Endothelial cell of umbilical vein (primary cell): ENCODE data around the gene C2orf76. TPM values are rescaled to one million over a fixed set of nuclear protein-coding genes. Genes with fewer than 3 reads are reported as not detected.

ENCODE experiments used
- BruUV-seq: library from RNA; stranded (reverse); fragments of 400-500 nt; replicated peaks from 2 replicates; lab custom pipeline; 2021; lab: Mats Ljungman, UMichigan
- CTCF ChIA-PET: fragments of 300-600, 350-600 bp; sonication (Branson Sonifier 250); formaldehyde crosslinking; loops from one replicate; lab custom pipeline; 2021; ENCODE audit warnings: antibody characterized with exemption, inconsistent platforms; lab: Charles Lee
- POLR2A ChIA-PET: fragments of 300-600, 350-600 bp; sonication (Branson Sonifier 250); formaldehyde crosslinking; loops from one replicate; lab custom pipeline; 2021; ENCODE audit warnings: antibody characterized with exemption, inconsistent platforms; lab: Charles Lee
- DNase-seq: peaks from one replicate; pipeline ENCODE4 v3.0.0-alpha.2; 2011; ENCODE audit warnings: low read depth, low spot score
- FAIRE-seq: peaks from 2 replicates; lab custom pipeline; 2011; peaks lifted over from hg19 to GRCh38; lab: Jason Lieb, UNC
- H2AFZ ChIP-seq: 2 replicates; pipeline ENCODE4 v1.6.0; 2012; ENCODE audit warnings: low read depth, low read length, control low read depth, inconsistent platforms
- H3K27ac ChIP-seq: 2 replicates; pipeline ENCODE4 v1.5.1; 2011; ENCODE audit warnings: low read depth, mild to moderate bottlenecking, control low read depth, low read length, moderate library complexity; ENCODE audit not compliant: insufficient read depth
- H3K27me3 ChIP-seq, 2 experiments: 2 replicates each; pipeline versions ENCODE4 v1.6.0 to v1.6.1; 2011; ENCODE audit warnings: low read length in 2 of 2, mixed read lengths in 1 of 2; ENCODE audit not compliant: control insufficient read depth in 2 of 2, insufficient read depth in 2 of 2
- H3K36me3 ChIP-seq, 2 experiments: 2 replicates in 1 of 2; 3 replicates in 1 of 2; pipeline ENCODE4 v1.5.1; 2011; ENCODE audit warnings: low read length in 2 of 2, mild to moderate bottlenecking in 1 of 2, moderate library complexity in 1 of 2; ENCODE audit not compliant: control insufficient read depth in 2 of 2, insufficient read depth in 2 of 2; ENCODE audit errors: extremely low read depth in 1 of 2
- H3K4me1 ChIP-seq: 3 replicates; pipeline ENCODE4 v1.5.1; 2011; ENCODE audit warnings: mild to moderate bottlenecking, low read length; ENCODE audit not compliant: control insufficient read depth, insufficient read depth; ENCODE audit errors: extremely low read depth
- H3K4me2 ChIP-seq: 2 replicates; pipeline ENCODE4 v1.6.1; 2011; ENCODE audit warnings: low read length, control low read depth, mixed read lengths; ENCODE audit not compliant: insufficient read depth
- H3K4me3 ChIP-seq, 3 experiments: fragments of 200-600 bp in 1 of 3; sonication (generic), shearing (Covaris generic) in 1 of 3; replicated peaks in 1 of 3; 2 replicates each; pipeline ENCODE4 v1.5.1; 2011 to 2016; ENCODE audit warnings: control low read depth in 3 of 3, low read length in 3 of 3, mild to moderate bottlenecking in 2 of 3, inconsistent platforms in 1 of 3, low read depth in 1 of 3, moderate library complexity in 1 of 3; ENCODE audit not compliant: insufficient read depth in 1 of 3
- H3K79me2 ChIP-seq: 2 replicates; pipeline ENCODE4 v1.6.0; 2012; ENCODE audit warnings: low read length, inconsistent platforms; ENCODE audit not compliant: control insufficient read depth, insufficient read depth
- H3K9ac ChIP-seq: replicated peaks from 2 replicates; pipeline ENCODE3; 2011; ENCODE audit warnings: low read length, control low read depth; ENCODE audit not compliant: insufficient read depth; ENCODE audit errors: extremely low read depth
- H3K9me1 ChIP-seq: replicated peaks from 3 replicates; pipeline ENCODE4 v1.6.0; 2011; ENCODE audit warnings: mild to moderate bottlenecking, low read length; ENCODE audit not compliant: control insufficient read depth, insufficient read depth; ENCODE audit errors: extremely low read depth
- H3K9me3 ChIP-seq: replicated peaks from 2 replicates; pipeline ENCODE4 v1.5.1; 2012; ENCODE audit warnings: low read length, inconsistent platforms; ENCODE audit not compliant: control insufficient read depth, insufficient read depth
- H4K20me1 ChIP-seq: replicated peaks from 2 replicates; pipeline ENCODE3; 2011; ENCODE audit warnings: mild to moderate bottlenecking, low read length; ENCODE audit not compliant: control insufficient read depth, insufficient read depth; ENCODE audit errors: extremely low read depth
- CTCF ChIP-seq, 2 donors: IDR thresholded peaks; 1 replicate in 1 of 2; 2 replicates in 1 of 2; pipeline ENCODE4 v1.5.1; 2011; ENCODE audit warnings: low read length in 2 of 2, mild to moderate bottlenecking in 2 of 2, moderate library complexity in 2 of 2, control low read depth in 1 of 2, inconsistent platforms in 1 of 2, low read depth in 1 of 2; ENCODE audit not compliant: insufficient read depth in 1 of 2; ENCODE audit errors: extremely low read depth in 1 of 2
- EZH2 ChIP-seq: IDR thresholded peaks from 2 replicates; pipeline ENCODE4 v1.6.1; 2012; ENCODE audit warnings: borderline replicate concordance, low read depth, mild to moderate bottlenecking, moderate library complexity, low read length, inconsistent platforms; ENCODE audit not compliant: severe bottlenecking
- GATA2 ChIP-seq: IDR thresholded peaks from 2 replicates; pipeline ENCODE4 v1.7.0; 2011; ENCODE audit warnings: low read depth, mild to moderate bottlenecking, moderate library complexity, mixed read lengths, low read length; ENCODE audit not compliant: insufficient read length, insufficient read depth
- JUN ChIP-seq: IDR thresholded peaks from 2 replicates; pipeline ENCODE4 v1.6.1; 2011; ENCODE audit warnings: borderline replicate concordance, low read depth; ENCODE audit not compliant: insufficient read length, insufficient read depth
- MAX ChIP-seq: IDR thresholded peaks from 2 replicates; pipeline ENCODE4 v1.6.1; 2011; ENCODE audit not compliant: insufficient read depth, insufficient read length
- MYC ChIP-seq: IDR thresholded peaks from one replicate; pipeline ENCODE4 v1.6.1; 2011; ENCODE audit warnings: mild to moderate bottlenecking, low read depth, low read length
- POLR2A ChIP-seq: IDR thresholded peaks from 2 replicates; pipeline ENCODE4 v1.6.1; 2012; ENCODE audit warnings: low read depth, mild to moderate bottlenecking, control low read depth, low read length
- POLR2AphosphoS5 ChIP-seq: IDR thresholded peaks from 2 replicates; pipeline ENCODE4 v1.6.1; 2012; ENCODE audit warnings: low read depth, mild to moderate bottlenecking, control low read depth, low read length, moderate library complexity; ENCODE audit not compliant: insufficient read depth
- dilution Hi-C: fragments of 300-500 bp; cut with MboI; formaldehyde crosslinking; loops from one replicate; pipeline ENCODE4 v1.15.0; 2019; ENCODE audit warnings: low sequenced_read_pairs; ENCODE audit not compliant: extremely low pct_ligation_motif_present
- intact Hi-C: fragments of 100-400 bp; cut with micrococcal nuclease; formaldehyde crosslinking; loops from one replicate; pipeline ENCODE4 v1.10.0; 2022
- polyA plus RNA-seq, 4 experiments: library from polyadenylated mRNA; depleted of rRNA in 3 of 4; stranded (reverse) in 3 of 4; unstranded in 1 of 4; fragments of >200 nt; gene quantifications; 2 replicates each; pipeline versions ENCODE4 v1.2.1 to v1.2.3, GENCODE V29; 2011 to 2012; ENCODE audit warnings: missing spikeins in 1 of 4
- total RNA-seq: library from RNA; stranded (reverse); gene quantifications from 2 replicates; pipeline ENCODE4 v1.2.3, GENCODE V29; 2021

The C2orf76 gene
- total and polyA plus RNA-seq, 2 donors (not counting 3 experiments of a cell fraction or from before 2014, with no cell fraction given) = 7.4 to 12.1 TPM

GRCh38 chr2:119339562-119339923 lies 27.1 kb downstream of the C2orf76 start:
- Histone ChIP-seq H2AFZ (no peak overlapping the region), H3K27me3 (no peaks in the 10 kb centered on the region), H4K20me1 (no peaks in the 10 kb centered on the region), H3K4me1 (no peaks in the 10 kb centered on the region), H3K9me3 (no peaks in the 10 kb centered on the region), H3K4me2 (no peak overlapping the region), H3K9ac (no peak overlapping the region), H3K79me2 (no peaks in the 10 kb centered on the region), H3K27ac (no peak overlapping the region), H3K4me3 (no peak overlapping the region), H3K9me1 (no peaks in the 10 kb centered on the region), H3K36me3 (no peaks in the 10 kb centered on the region)
- TF ChIP-seq EZH2 (no peak), POLR2AphosphoS5 (no peak), GATA2 (no peak), JUN (no peak), POLR2A (no peak), MAX (no peak), CTCF (IDR thresholded peaks at IDR 0.05; ENCODE audit: extremely low read depth in 1 of 2, insufficient read depth in 1 of 2, low read depth in 1 of 2, low read length in 2 of 2) (no peak), MYC (no peak)
- BruUV-seq = no TSS peak
- dilution Hi-C loops (no loop called here), intact Hi-C loops (no loop called here)
- CTCF ChIA-PET = no interaction called here
- DNase-seq = no peak
- no peak for FAIRE-seq
- POLR2A ChIA-PET = no interaction called here
